Loucy (cell line): ENCODE data around the gene TTF2.

Experiments
- H2AFZ ChIP-seq: fragments of 200-600 bp; sonication (generic); 2 replicates; pipeline ENCODE4 v1.6.0; 2016; ENCODE audit warnings: antibody characterized with exemption, mild to moderate bottlenecking, low read length, moderate library complexity
- H3F3A ChIP-seq: fragments of 200-600 bp; 2 replicates; pipeline ENCODE4 v1.6.0; 2016; ENCODE audit warnings: antibody characterized with exemption, low read depth, mild to moderate bottlenecking
- H3K27me3 ChIP-seq: fragments of 200-600 bp; sonication (generic); 2 replicates; pipeline ENCODE4 v1.6.1; 2014; ENCODE audit warnings: low read length, mild to moderate bottlenecking; ENCODE audit not compliant: insufficient read depth, poor library complexity, severe bottlenecking
- H3K36me3 ChIP-seq: fragments of 200-600 bp; sonication (generic); 2 replicates; pipeline ENCODE4 v1.6.1; 2016; ENCODE audit warnings: low read length; ENCODE audit not compliant: insufficient read depth
- H3K4me1 ChIP-seq: fragments of 200-600 bp; sonication (generic); 2 replicates; pipeline ENCODE4 v1.5.1; 2014; ENCODE audit warnings: low read length, mild to moderate bottlenecking; ENCODE audit not compliant: insufficient read depth, poor library complexity, severe bottlenecking
- H3K4me2 ChIP-seq: fragments of 200-600 bp; sonication (generic); 2 replicates; pipeline ENCODE4 v1.6.0; 2014; ENCODE audit warnings: antibody characterized with exemption, low read length, low read depth, mild to moderate bottlenecking; ENCODE audit not compliant: poor library complexity, severe bottlenecking
- H3K4me3 ChIP-seq: fragments of 200-600 bp; sonication (generic); 2 replicates; pipeline ENCODE4 v1.5.1; 2014; ENCODE audit warnings: low read length, mild to moderate bottlenecking, mixed read lengths; ENCODE audit not compliant: poor library complexity, severe bottlenecking
- H3K79me2 ChIP-seq: fragments of 200-600 bp; sonication (generic); 2 replicates; pipeline ENCODE4 v1.6.1; 2014; ENCODE audit warnings: low read length; ENCODE audit not compliant: insufficient read depth
- H3K9ac ChIP-seq: fragments of 200-600 bp; sonication (generic); 2 replicates; pipeline ENCODE4 v1.6.0; 2014; ENCODE audit warnings: mild to moderate bottlenecking, low read depth, low read length, moderate library complexity; ENCODE audit not compliant: poor library complexity, severe bottlenecking
- H3K9me2 ChIP-seq: fragments of 200-600 bp; sonication (generic); replicated peaks from 2 replicates; pipeline ENCODE4 v1.6.1; 2016; ENCODE audit warnings: low read depth, low read length, mixed read lengths
- H3K9me3 ChIP-seq: fragments of 200-600 bp; sonication (generic); 2 replicates; pipeline ENCODE4 v1.6.1; 2014; ENCODE audit warnings: mild to moderate bottlenecking, antibody characterized with exemption, low read length, low read depth; ENCODE audit not compliant: insufficient read depth
- H4K20me1 ChIP-seq: fragments of 200-600 bp; sonication (generic); 2 replicates; pipeline ENCODE4 v1.6.0; 2014; ENCODE audit warnings: antibody characterized with exemption, low read length, mild to moderate bottlenecking; ENCODE audit not compliant: insufficient read depth, poor library complexity, severe bottlenecking
- CTCF ChIP-seq: fragments of 200-600 bp; sonication (generic); conservative IDR thresholded peaks from 2 replicates; pipeline ENCODE4 v1.5.1; 2014; ENCODE audit warnings: mild to moderate bottlenecking, antibody characterized with exemption, low read length
- EZH2phosphoT487 ChIP-seq: fragments of 200-600 bp; IDR thresholded peaks from 2 replicates; pipeline ENCODE4 v1.6.1; 2018; ENCODE audit warnings: antibody characterized with exemption, mild to moderate bottlenecking, moderate library complexity, borderline replicate concordance

TTF2 gene

GRCh38 chr1:117114877-117115276 is 54.8 kb downstream of the TTF2 start:
- no peak overlapping the region for H3K4me3 ChIP-seq
- no peaks in the 10 kb centered on the region for H3K36me3 ChIP-seq
- H2AFZ ChIP-seq = no peak overlapping the region
- no peaks in the 10 kb centered on the region for H4K20me1 ChIP-seq
- H3K4me1 ChIP-seq = no peaks in the 10 kb centered on the region
- no peak overlapping the region for H3K9ac ChIP-seq
- no peaks in the 10 kb centered on the region for H3K27me3 ChIP-seq
- TF ChIP-seq EZH2phosphoT487 = no peak
- TF ChIP-seq CTCF = no peak
- no peaks in the 10 kb centered on the region for H3K79me2 ChIP-seq
- no peaks in the 10 kb centered on the region for H3F3A ChIP-seq
- H3K9me2 ChIP-seq = no peaks in the 10 kb centered on the region
- H3K4me2 ChIP-seq = no peak overlapping the region
- H3K9me3 ChIP-seq = no peaks in the 10 kb centered on the region

GRCh38 chr1:117116090-117116783 is 56.1 kb downstream of the TTF2 start:
- no peaks in the 10 kb centered on the region for H3K36me3 ChIP-seq

GRCh38 chr1:117116784-117117130 is 56.6 kb downstream of the TTF2 start:
- no peaks in the 10 kb centered on the region for H3K9me2 ChIP-seq
- no peaks in the 10 kb centered on the region for H3K9me3 ChIP-seq
- H3K79me2 ChIP-seq = no peaks in the 10 kb centered on the region
- H3K36me3 ChIP-seq = no peaks in the 10 kb centered on the region
- no peak overlapping the region for H3K4me3 ChIP-seq
- no peaks in the 10 kb centered on the region for H3K4me1 ChIP-seq
- H3K4me2 ChIP-seq = no peak overlapping the region
- no peaks in the 10 kb centered on the region for H4K20me1 ChIP-seq
- TF ChIP-seq EZH2phosphoT487 = no peak
- TF ChIP-seq CTCF = no peak
- H3F3A ChIP-seq = no peaks in the 10 kb centered on the region
- H3K27me3 ChIP-seq = no peaks in the 10 kb centered on the region
- no peak overlapping the region for H2AFZ ChIP-seq
- no peak overlapping the region for H3K9ac ChIP-seq

More at GRCh38 chr1:117116090-117116783, 56.1 kb downstream of the TTF2 start:
- Histone ChIP-seq H3F3A (no peaks in the 10 kb centered on the region), H3K27me3 (no peaks in the 10 kb centered on the region), H3K4me2 (no peak overlapping the region), H3K4me3 (no peak overlapping the region), H3K4me1 (no peaks in the 10 kb centered on the region), H3K9me2 (no peaks in the 10 kb centered on the region), H3K9ac (no peak overlapping the region), H3K9me3 (no peaks in the 10 kb centered on the region), H4K20me1 (no peaks in the 10 kb centered on the region), H2AFZ (no peak overlapping the region), H3K79me2 (no peaks in the 10 kb centered on the region)
- no peak for TF ChIP-seq EZH2phosphoT487
- TF ChIP-seq CTCF = no peak
